ENCODE results near the gene AKT1S1. TPM values are rescaled to one million over a fixed set of nuclear protein-coding genes. Genes with fewer than 3 reads are reported as not detected.

The AKT1S1 gene
- polyA plus RNA-seq, 1 experiment, result 42.0 TPM

DNA sequence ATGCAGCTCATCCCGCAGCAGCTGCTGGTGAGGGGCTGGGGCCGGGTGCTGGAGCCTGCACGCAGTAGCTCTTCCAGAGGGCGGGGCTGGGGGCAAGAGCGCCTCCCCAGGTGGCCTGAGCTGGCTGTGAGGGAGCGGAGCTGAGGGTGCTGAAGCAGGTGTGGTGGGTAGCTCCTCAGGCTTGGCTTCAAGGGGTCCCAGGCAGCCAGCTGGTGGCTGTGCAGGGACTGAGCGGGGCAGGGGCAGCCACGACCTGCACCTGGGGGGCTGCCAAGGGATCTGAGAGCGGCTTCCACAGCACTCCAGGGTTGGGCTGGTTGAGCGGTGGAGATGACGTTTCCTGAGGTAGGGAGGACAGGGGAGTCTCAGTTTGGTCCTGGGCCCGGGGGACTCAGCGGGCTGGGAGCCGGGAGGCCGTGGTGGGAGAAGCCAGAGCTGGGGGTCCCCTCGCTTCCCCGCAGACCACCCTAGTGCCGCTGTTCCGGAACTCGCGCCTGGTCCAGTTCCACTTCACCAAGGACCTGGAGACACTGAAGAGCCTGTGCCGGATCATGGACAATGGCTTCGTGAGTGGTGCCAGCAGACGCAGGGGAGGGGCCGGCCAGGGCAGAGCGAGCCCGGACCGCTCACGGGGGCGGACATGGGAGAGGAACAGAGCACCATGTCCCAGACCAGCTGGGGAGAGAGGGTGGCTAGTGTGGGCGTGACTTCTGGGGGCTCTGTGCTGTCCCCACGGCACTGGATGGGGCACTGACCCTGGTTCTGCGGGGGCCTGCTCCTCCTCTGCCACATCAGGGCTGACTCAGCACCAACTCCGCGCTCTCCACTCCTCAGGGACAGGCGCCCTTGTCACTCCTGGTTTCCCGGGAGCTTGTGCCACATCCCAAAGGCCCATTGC, 18.8 kb downstream of the AKT1S1 start:
- H3K4me3 ChIP-seq (ENCODE audit: low read depth, low read length), result no peak overlapping the region
- no peaks in the 10 kb centered on the region for H3K27me3 ChIP-seq (ENCODE audit: control insufficient read depth, insufficient read depth, low read length)
- POLR2A ChIA-PET, result no interaction called here
- CTCF ChIA-PET, result no interaction called here
- DNase-seq (ENCODE audit: low read depth), result no peak
- TF ChIP-seq, protein P1, sequence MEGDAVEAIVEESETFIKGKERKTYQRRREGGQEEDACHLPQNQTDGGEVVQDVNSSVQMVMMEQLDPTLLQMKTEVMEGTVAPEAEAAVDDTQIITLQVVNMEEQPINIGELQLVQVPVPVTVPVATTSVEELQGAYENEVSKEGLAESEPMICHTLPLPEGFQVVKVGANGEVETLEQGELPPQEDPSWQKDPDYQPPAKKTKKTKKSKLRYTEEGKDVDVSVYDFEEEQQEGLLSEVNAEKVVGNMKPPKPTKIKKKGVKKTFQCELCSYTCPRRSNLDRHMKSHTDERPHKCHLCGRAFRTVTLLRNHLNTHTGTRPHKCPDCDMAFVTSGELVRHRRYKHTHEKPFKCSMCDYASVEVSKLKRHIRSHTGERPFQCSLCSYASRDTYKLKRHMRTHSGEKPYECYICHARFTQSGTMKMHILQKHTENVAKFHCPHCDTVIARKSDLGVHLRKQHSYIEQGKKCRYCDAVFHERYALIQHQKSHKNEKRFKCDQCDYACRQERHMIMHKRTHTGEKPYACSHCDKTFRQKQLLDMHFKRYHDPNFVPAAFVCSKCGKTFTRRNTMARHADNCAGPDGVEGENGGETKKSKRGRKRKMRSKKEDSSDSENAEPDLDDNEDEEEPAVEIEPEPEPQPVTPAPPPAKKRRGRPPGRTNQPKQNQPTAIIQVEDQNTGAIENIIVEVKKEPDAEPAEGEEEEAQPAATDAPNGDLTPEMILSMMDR (IDR thresholded peaks at IDR 0.05; ENCODE audit: insufficient read depth, low read depth, low read length), result no peak
- peaks cover 55% of the 10 kb centered on the region for H3K36me3 ChIP-seq (ENCODE audit: control insufficient read depth, insufficient read depth, low read length)

DNA sequence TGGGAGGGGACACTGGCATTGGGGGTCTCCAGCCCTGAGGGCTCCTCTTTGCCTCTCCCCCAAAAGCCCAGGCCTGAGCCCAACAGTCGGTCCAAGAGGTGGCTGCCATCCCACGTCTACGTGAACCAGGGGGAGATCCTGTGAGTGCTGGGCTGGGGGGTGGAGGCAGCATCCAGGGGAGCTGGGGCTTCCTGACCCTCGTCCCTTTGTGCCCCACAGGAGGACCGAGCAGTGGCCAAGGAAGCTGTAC, 19.4 kb downstream of the AKT1S1 start:
- H3K27me3 ChIP-seq (ENCODE audit: control insufficient read depth, insufficient read depth, low read length), result no peaks in the 10 kb centered on the region
- TF ChIP-seq, protein P1 (IDR thresholded peaks at IDR 0.05; ENCODE audit: insufficient read depth, low read depth, low read length), result no peak
- H3K36me3 ChIP-seq (ENCODE audit: control insufficient read depth, insufficient read depth, low read length), result peaks cover 51% of the 10 kb centered on the region
- no peak for DNase-seq (ENCODE audit: low read depth)
- no peak overlapping the region for H3K4me3 ChIP-seq (ENCODE audit: low read depth, low read length)
- ChIA-PET CTCF (no interaction called here), POLR2A (no interaction called here)

DNA sequence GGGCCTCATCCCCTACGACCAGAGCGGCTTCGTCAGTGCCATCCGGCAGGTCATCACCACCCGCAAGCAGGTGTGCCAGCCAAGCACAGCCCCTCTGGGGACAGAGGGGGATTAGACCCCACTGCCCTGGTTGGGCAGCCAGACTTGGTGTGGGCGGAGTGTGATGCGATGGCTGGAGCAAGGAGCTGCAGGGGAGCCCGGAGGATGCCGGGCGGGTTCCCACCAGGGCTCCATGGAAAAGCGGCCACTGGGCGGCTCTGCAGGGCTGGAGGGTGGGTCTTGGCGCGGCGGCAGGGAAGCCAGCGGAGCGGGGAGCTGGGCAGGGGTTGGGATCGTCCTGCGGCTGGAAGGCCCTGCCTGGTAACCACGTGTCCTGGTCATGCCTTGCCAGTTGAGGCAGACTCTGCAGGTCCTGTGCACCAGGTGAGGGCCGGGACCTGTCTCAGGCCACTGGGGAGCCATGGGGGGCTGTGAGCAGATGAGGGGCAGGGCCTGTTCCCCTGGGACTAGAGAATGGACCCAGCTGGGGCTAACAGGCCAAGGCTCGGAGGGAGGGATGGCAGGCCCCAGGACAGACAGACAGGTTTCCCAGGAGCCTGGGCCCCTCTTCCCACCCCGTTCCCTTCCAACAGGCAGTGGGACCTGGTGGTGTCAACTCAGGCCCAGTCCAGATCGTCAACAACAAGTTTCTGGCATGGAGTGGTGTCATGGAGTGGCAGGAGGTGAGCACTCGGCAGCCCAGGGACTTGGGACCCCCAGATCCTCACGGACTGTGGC, 19.9 kb downstream of the AKT1S1 start:
- Histone ChIP-seq H3K4me3 (ENCODE audit: low read depth, low read length) (no peak overlapping the region), H3K27me3 (ENCODE audit: control insufficient read depth, insufficient read depth, low read length) (no peaks in the 10 kb centered on the region), H3K36me3 (ENCODE audit: control insufficient read depth, insufficient read depth, low read length) (peaks cover 51% of the 10 kb centered on the region)
- DNase-seq (ENCODE audit: low read depth), result no peak
- ChIA-PET POLR2A (no interaction called here), CTCF (no interaction called here)
- TF ChIP-seq, protein P1 (IDR thresholded peaks at IDR 0.05; ENCODE audit: insufficient read depth, low read depth, low read length), result no peak

DNA sequence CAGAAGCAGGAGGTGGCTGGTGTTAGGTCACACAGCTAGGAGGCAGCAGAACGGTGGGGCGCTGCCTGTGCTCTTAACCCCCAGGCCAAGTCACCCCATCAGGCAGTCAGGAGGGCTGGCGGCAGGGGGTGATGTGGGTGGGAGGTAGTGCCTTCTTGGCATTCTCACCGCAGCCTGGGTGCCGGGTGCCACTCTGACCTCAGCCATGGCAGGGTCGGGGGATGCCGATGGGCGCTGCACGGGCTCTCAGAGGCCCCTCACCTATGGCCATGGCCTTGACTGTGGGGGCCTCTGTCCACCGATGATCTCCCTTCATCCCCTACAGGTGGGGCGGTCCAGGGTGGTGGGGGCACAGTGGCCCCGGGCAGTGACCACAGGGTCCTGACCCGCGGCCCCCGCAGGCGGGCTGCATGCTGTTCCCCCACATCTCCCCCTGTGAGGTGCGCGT, 20.6 kb downstream of the AKT1S1 start:
- POLR2A ChIA-PET, result no interaction called here
- Histone ChIP-seq H3K4me3 (ENCODE audit: low read depth, low read length) (no peak overlapping the region), H3K36me3 (ENCODE audit: control insufficient read depth, insufficient read depth, low read length) (peaks cover 51% of the 10 kb centered on the region), H3K27me3 (ENCODE audit: control insufficient read depth, insufficient read depth, low read length) (no peaks in the 10 kb centered on the region)
- DNase-seq (ENCODE audit: low read depth), result no peak
- CTCF ChIA-PET, result no interaction called here
- TF ChIP-seq, protein P1 (IDR thresholded peaks at IDR 0.05; ENCODE audit: insufficient read depth, low read depth, low read length), result no peak

DNA sequence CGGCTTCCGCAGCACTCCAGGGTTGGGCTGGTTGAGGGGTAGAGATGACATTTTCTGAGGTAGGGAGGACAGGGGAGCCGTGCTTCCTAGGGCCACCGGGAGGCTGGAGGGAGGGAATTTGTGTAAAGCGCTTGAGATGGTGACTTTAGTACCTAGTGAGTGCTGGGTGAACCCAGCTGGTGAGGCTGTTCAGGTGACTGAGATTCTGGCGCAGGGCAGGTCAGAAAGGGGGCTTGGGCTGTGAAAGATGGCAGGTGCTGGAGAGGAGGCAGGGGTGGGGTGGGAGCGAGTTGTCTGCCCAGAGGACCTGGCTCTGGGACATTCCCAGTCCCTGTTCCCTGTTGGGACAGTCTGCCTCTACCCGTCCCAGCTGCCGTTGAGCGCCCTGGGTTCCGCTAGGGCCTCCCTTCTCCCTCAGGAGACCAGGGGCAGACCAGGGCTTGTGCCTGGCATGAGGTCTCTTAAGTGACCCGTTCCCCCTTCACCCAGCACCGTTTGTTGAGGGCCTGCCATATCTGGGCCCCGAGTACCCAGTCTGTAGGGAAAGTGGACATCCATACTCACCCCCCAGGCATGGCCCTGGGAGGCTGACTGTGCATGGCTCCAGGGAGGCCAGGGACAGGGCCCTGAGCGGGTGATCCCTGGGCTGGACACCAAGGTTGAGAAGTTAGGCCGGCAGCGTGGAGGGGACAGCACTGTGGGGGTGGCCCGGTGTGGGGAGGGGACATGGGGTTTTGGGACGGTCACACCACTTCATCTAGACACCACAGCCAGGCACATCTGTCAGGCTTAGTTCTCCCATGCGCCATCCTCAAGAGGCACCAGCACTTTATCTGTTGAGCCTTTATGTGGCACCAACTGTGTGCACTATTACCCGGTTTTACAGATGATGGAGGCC, 21.2 kb downstream of the AKT1S1 start:
- Histone ChIP-seq H3K4me3 (ENCODE audit: low read depth, low read length) (no peak overlapping the region), H3K27me3 (ENCODE audit: control insufficient read depth, insufficient read depth, low read length) (no peaks in the 10 kb centered on the region), H3K36me3 (ENCODE audit: control insufficient read depth, insufficient read depth, low read length) (peaks cover 49% of the 10 kb centered on the region)
- no peak for DNase-seq (ENCODE audit: low read depth)
- ChIA-PET POLR2A (no interaction called here), CTCF (no interaction called here)
- TF ChIP-seq, protein P1 (IDR thresholded peaks at IDR 0.05; ENCODE audit: insufficient read depth, low read depth, low read length), result no peak
